ENCODE data around the gene NIPAL1. TPM values are rescaled to one million over a fixed set of nuclear protein-coding genes. Genes with fewer than 3 reads are reported as not detected.

Gene NIPAL1
- total RNA-seq, 1 donor from 2014 or later, result 4.9 TPM

- Mint-ChIP-seq H3K27ac (ENCODE audit: unreplicated experiment) (no peak overlapping the region), H3K36me3 (ENCODE audit: low read depth, unreplicated experiment) (peaks cover under 1% of the 10 kb centered on the region), H3K27me3 (ENCODE audit: low read depth, unreplicated experiment) (no peaks in the 10 kb centered on the region), H3K4me3 (ENCODE audit: unreplicated experiment) (no peak overlapping the region), H3K9me3 (ENCODE audit: unreplicated experiment) (no peaks in the 10 kb centered on the region), H3K4me1 (ENCODE audit: low read depth, unreplicated experiment) (peaks cover 19% of the 10 kb centered on the region)
- no peaks in the 10 kb centered on the region for H3K79me2 ChIP-seq (ENCODE audit: insufficient read depth, low read length)
- H3K4me3 ChIP-seq (ENCODE audit: insufficient read depth, low read depth, low read length), result no peak overlapping the region
- DNase-seq (ENCODE audit: low read depth) (no peak), FAIRE-seq (no peak)
- H3K4me1 ChIP-seq (ENCODE audit: insufficient read depth, low read length), result peaks cover 17% of the 10 kb centered on the region
- no peak overlapping the region for H2AFZ ChIP-seq (ENCODE audit: low read depth, low read length)
- no peak overlapping the region for H3K9ac ChIP-seq (ENCODE audit: low read length)
- H3K27me3 ChIP-seq (ENCODE audit: insufficient read depth, low read length), result no peaks in the 10 kb centered on the region
- no peaks in the 10 kb centered on the region for H3K36me3 ChIP-seq (ENCODE audit: insufficient read depth, low read length)
- H3K9me3 ChIP-seq (ENCODE audit: insufficient read depth, low read depth, low read length), result no peaks in the 10 kb centered on the region
- H3K4me2 ChIP-seq (ENCODE audit: low read length), result no peak overlapping the region
- TF ChIP-seq EZH2 (IDR thresholded peaks at IDR 0.05; ENCODE audit: insufficient read depth, low read length) (no peak), CTCF (IDR thresholded peaks at IDR 0.05; ENCODE audit: insufficient read depth, low read depth, low read length) (no peak)
- no peak overlapping the region for H3K27ac ChIP-seq (ENCODE audit: low read depth, low read length)
- no peaks in the 10 kb centered on the region for H4K20me1 ChIP-seq (ENCODE audit: insufficient read depth, low read length)
These were observed 4.5 kb downstream of the NIPAL1 start for GRCh38 chr4:48021100-48021499.

- no peaks in the 10 kb centered on the region for H4K20me1 ChIP-seq (ENCODE audit: insufficient read depth, low read length)
- H3K79me2 ChIP-seq (ENCODE audit: insufficient read depth, low read length), result no peaks in the 10 kb centered on the region
- no peak overlapping the region for H3K9ac ChIP-seq (ENCODE audit: low read length)
- no peak for TF ChIP-seq EZH2 (IDR thresholded peaks at IDR 0.05; ENCODE audit: insufficient read depth, low read length)
- no peak for TF ChIP-seq CTCF (IDR thresholded peaks at IDR 0.05; ENCODE audit: insufficient read depth, low read depth, low read length)
- Mint-ChIP-seq H3K27ac (ENCODE audit: unreplicated experiment) (no peak overlapping the region), H3K9me3 (ENCODE audit: unreplicated experiment) (no peaks in the 10 kb centered on the region), H3K36me3 (ENCODE audit: low read depth, unreplicated experiment) (no peaks in the 10 kb centered on the region), H3K4me3 (ENCODE audit: unreplicated experiment) (no peak overlapping the region), H3K27me3 (ENCODE audit: low read depth, unreplicated experiment) (no peaks in the 10 kb centered on the region), H3K4me1 (ENCODE audit: low read depth, unreplicated experiment) (peaks cover 18% of the 10 kb centered on the region)
- H3K9me3 ChIP-seq (ENCODE audit: insufficient read depth, low read depth, low read length), result no peaks in the 10 kb centered on the region
- no peak overlapping the region for H3K27ac ChIP-seq (ENCODE audit: low read depth, low read length)
- no peak overlapping the region for H2AFZ ChIP-seq (ENCODE audit: low read depth, low read length)
- no peak overlapping the region for H3K4me3 ChIP-seq (ENCODE audit: insufficient read depth, low read depth, low read length)
- no peak overlapping the region for H3K4me2 ChIP-seq (ENCODE audit: low read length)
- H3K27me3 ChIP-seq (ENCODE audit: insufficient read depth, low read length), result no peaks in the 10 kb centered on the region
- FAIRE-seq, result no peak
- peaks cover 11% of the 10 kb centered on the region for H3K4me1 ChIP-seq (ENCODE audit: insufficient read depth, low read length)
- no peaks in the 10 kb centered on the region for H3K36me3 ChIP-seq (ENCODE audit: insufficient read depth, low read length)
- peak; percentile 51 for DNase-seq (ENCODE audit: low read depth)
These were observed 5.7 kb downstream of the NIPAL1 start for GRCh38 chr4:48022192-48022799.

- H3K9me3 ChIP-seq (ENCODE audit: insufficient read depth, low read depth, low read length), result no peaks in the 10 kb centered on the region
- peaks cover 8% of the 10 kb centered on the region for H3K4me1 ChIP-seq (ENCODE audit: insufficient read depth, low read length)
- H3K27ac Mint-ChIP-seq (ENCODE audit: unreplicated experiment), result peak overlapping the region; percentile 79
- peaks cover 2% of the 10 kb centered on the region for H3K36me3 Mint-ChIP-seq (ENCODE audit: low read depth, unreplicated experiment)
- no peaks in the 10 kb centered on the region for H3K79me2 ChIP-seq (ENCODE audit: insufficient read depth, low read length)
- no peaks in the 10 kb centered on the region for H4K20me1 ChIP-seq (ENCODE audit: insufficient read depth, low read length)
- TF ChIP-seq CTCF (IDR thresholded peaks at IDR 0.05; ENCODE audit: insufficient read depth, low read depth, low read length) (no peak), EZH2 (IDR thresholded peaks at IDR 0.05; ENCODE audit: insufficient read depth, low read length) (no peak)
- H3K36me3 ChIP-seq (ENCODE audit: insufficient read depth, low read length), result no peaks in the 10 kb centered on the region
- H3K9ac ChIP-seq (ENCODE audit: low read length), result no peak overlapping the region
- peaks cover 18% of the 10 kb centered on the region for H3K4me1 Mint-ChIP-seq (ENCODE audit: low read depth, unreplicated experiment)
- FAIRE-seq (no peak), DNase-seq (ENCODE audit: low read depth) (peak; percentile 11)
- no peak overlapping the region for H2AFZ ChIP-seq (ENCODE audit: low read depth, low read length)
- H3K27ac ChIP-seq (ENCODE audit: low read depth, low read length), result no peak overlapping the region
- H3K4me2 ChIP-seq (ENCODE audit: low read length), result no peak overlapping the region
- no peak overlapping the region for H3K4me3 ChIP-seq (ENCODE audit: insufficient read depth, low read depth, low read length)
- H3K4me3 Mint-ChIP-seq (ENCODE audit: unreplicated experiment), result no peak overlapping the region
- no peaks in the 10 kb centered on the region for H3K27me3 Mint-ChIP-seq (ENCODE audit: low read depth, unreplicated experiment)
- H3K27me3 ChIP-seq (ENCODE audit: insufficient read depth, low read length), result no peaks in the 10 kb centered on the region
- H3K9me3 Mint-ChIP-seq (ENCODE audit: unreplicated experiment), result no peaks in the 10 kb centered on the region
These were observed 8.0 kb downstream of the NIPAL1 start for GRCh38 chr4:48024522-48024921.

Data from astrocyte (in vitro differentiated cells and primary cell).